GM23338 (cell line): ENCODE data around the gene RABIF. TPM values are rescaled to one million over a fixed set of nuclear protein-coding genes. Genes with fewer than 3 reads are reported as not detected.

ENCODE experiments used
- ATAC-seq: fragments of 200-7000 bp; cut with Tn5 transposase; 3 replicates; pipeline ENCODE4 v1.9.1; 2020
- DNase-seq: peaks from one replicate; pipeline ENCODE4 v3.0.0-alpha.2; 2015; ENCODE audit warnings: low spot score
- H2AFZ ChIP-seq: fragments of 200-600 bp; sonication (generic); 2 replicates; pipeline ENCODE4 v1.8.0; 2016; ENCODE audit warnings: antibody characterized with exemption, mild to moderate bottlenecking, moderate library complexity
- H3F3A ChIP-seq: fragments of 200-600 bp; sonication (generic); replicated peaks from 2 replicates; pipeline ENCODE4 v1.8.0; 2017; ENCODE audit warnings: antibody characterized with exemption, mixed run types, low read depth
- H3K27ac ChIP-seq: fragments of 200-600 bp; sonication (generic); 2 replicates; pipeline ENCODE4 v1.6.1; 2016; ENCODE audit warnings: low read depth
- H3K27me3 ChIP-seq: fragments of 200-600 bp; sonication (generic); 2 replicates; pipeline ENCODE4 v1.8.0; 2016; ENCODE audit warnings: mild to moderate bottlenecking, mixed run types, moderate library complexity; ENCODE audit not compliant: insufficient read depth
- H3K36me3 ChIP-seq: fragments of 200-600 bp; sonication (generic); 2 replicates; pipeline ENCODE4 v1.8.0; 2016; ENCODE audit warnings: mild to moderate bottlenecking; ENCODE audit not compliant: insufficient read depth
- H3K4me1 ChIP-seq: fragments of 200-600 bp; sonication (generic); 2 replicates; pipeline ENCODE4 v1.8.0; 2016; ENCODE audit warnings: mild to moderate bottlenecking, moderate library complexity; ENCODE audit not compliant: insufficient read depth
- H3K4me2 ChIP-seq: fragments of 200-600 bp; sonication (generic); 2 replicates; pipeline ENCODE4 v1.7.1; 2017; ENCODE audit warnings: mixed run types
- H3K4me3 ChIP-seq: fragments of 200-600 bp; sonication (generic); 2 replicates; pipeline ENCODE4 v1.6.1; 2016; ENCODE audit warnings: mixed run types
- H3K79me2 ChIP-seq: fragments of 200-600 bp; sonication (generic); replicated peaks from 2 replicates; pipeline ENCODE4 v1.8.0; 2017; ENCODE audit warnings: mild to moderate bottlenecking; ENCODE audit not compliant: insufficient read depth
- H3K9me2 ChIP-seq: fragments of 200-600 bp; sonication (generic); 2 replicates; pipeline ENCODE4 v1.8.0; 2017; ENCODE audit not compliant: insufficient read depth
- H4K20me1 ChIP-seq: fragments of 200-600 bp; sonication (generic); replicated peaks from 2 replicates; pipeline ENCODE4 v1.8.0; 2017; ENCODE audit warnings: mild to moderate bottlenecking; ENCODE audit not compliant: insufficient read depth
- H3K27ac Mint-ChIP-seq: 2 replicates; pipeline ENCODE4 v1.8.0; 2020; ENCODE audit warnings: inconsistent platforms, mild to moderate bottlenecking, moderate library complexity, mixed read lengths
- H3K27me3 Mint-ChIP-seq: 3 replicates; pipeline ENCODE4 v1.8.0; 2022; ENCODE audit warnings: low read depth, mild to moderate bottlenecking, moderate library complexity, mixed read lengths, inconsistent platforms; ENCODE audit not compliant: insufficient read depth, poor library complexity
- H3K36me3 Mint-ChIP-seq: 3 replicates; pipeline ENCODE4 v1.8.0; 2021; ENCODE audit warnings: low read depth, mild to moderate bottlenecking, inconsistent platforms, moderate library complexity, mixed read lengths
- H3K4me1 Mint-ChIP-seq: 3 replicates; pipeline ENCODE4 v1.8.0; 2020; ENCODE audit warnings: mild to moderate bottlenecking, inconsistent platforms, mixed read lengths
- H3K4me3 Mint-ChIP-seq: 3 replicates; pipeline ENCODE4 v1.8.0; 2021; ENCODE audit warnings: moderate library complexity, mild to moderate bottlenecking, inconsistent platforms, mixed read lengths
- H3K9me3 Mint-ChIP-seq: 3 replicates; pipeline ENCODE4 v1.8.0; 2020; ENCODE audit warnings: moderate library complexity, mild to moderate bottlenecking, inconsistent platforms, mixed read lengths
- CREB1 ChIP-seq: fragments of 250-450 bp; sonication (Bioruptor Pico); IDR thresholded peaks from 2 replicates; pipeline ENCODE4 v1.5.0; 2020; ENCODE audit warnings: low read depth, mild to moderate bottlenecking, moderate library complexity
- CTCF ChIP-seq, 2 experiments: fragments of 200-600 bp in 1 of 2; sonication (generic) in 1 of 2; conservative IDR thresholded peaks; 2 replicates each; pipeline versions ENCODE4 v1.5.1 to v1.6.1; 2016 to 2017; ENCODE audit warnings: antibody characterized with exemption in 2 of 2, low read depth in 2 of 2, mild to moderate bottlenecking in 2 of 2, moderate library complexity in 1 of 2
- ETS1 ChIP-seq: IDR thresholded peaks from 2 replicates; pipeline ENCODE4 v1.6.1; 2016; ENCODE audit warnings: antibody characterized with exemption
- EZH2 ChIP-seq: fragments of 200-600 bp; sonication (generic); IDR thresholded peaks from one replicate; pipeline ENCODE4 v1.8.0; 2017; ENCODE audit warnings: antibody characterized with exemption, mild to moderate bottlenecking, low read depth; ENCODE audit not compliant: unreplicated experiment
- EZH2phosphoT487 ChIP-seq: fragments of 200-600 bp; sonication (generic); IDR thresholded peaks from one replicate; pipeline ENCODE4 v1.8.1; 2018; ENCODE audit warnings: antibody characterized with exemption; ENCODE audit not compliant: unreplicated experiment
- JUNB ChIP-seq: IDR thresholded peaks from one replicate; pipeline ENCODE4 v1.6.1; 2016; ENCODE audit warnings: antibody characterized with exemption; ENCODE audit not compliant: unreplicated experiment
- NANOG ChIP-seq: IDR thresholded peaks from 2 replicates; pipeline ENCODE4 v1.6.1; 2016; ENCODE audit warnings: antibody characterized with exemption, borderline replicate concordance
- POLR2AphosphoS5 ChIP-seq: IDR thresholded peaks from 2 replicates; pipeline ENCODE4 v1.6.1; 2016; ENCODE audit warnings: antibody characterized with exemption, low read depth
- REST ChIP-seq: IDR thresholded peaks from one replicate; pipeline ENCODE4 v1.6.1; 2018; ENCODE audit warnings: antibody characterized with exemption; ENCODE audit not compliant: unreplicated experiment
- STAT1 ChIP-seq: IDR thresholded peaks from one replicate; pipeline ENCODE4 v1.6.1; 2016; ENCODE audit warnings: antibody characterized with exemption; ENCODE audit not compliant: unreplicated experiment
- ZNF114 ChIP-seq: fragments of 250-450 bp; sonication (Bioruptor Pico); IDR thresholded peaks from 2 replicates; pipeline ENCODE4 v1.5.0; 2020; ENCODE audit warnings: mild to moderate bottlenecking, moderate library complexity
- ZNF331 ChIP-seq: fragments of 250-450 bp; sonication (Bioruptor Pico); IDR thresholded peaks from 2 replicates; pipeline ENCODE4 v1.5.0; 2020; ENCODE audit warnings: low read depth, mild to moderate bottlenecking, moderate library complexity
- ZNF462 ChIP-seq: fragments of 250-450 bp; sonication (Bioruptor Pico); IDR thresholded peaks from 2 replicates; pipeline ENCODE4 v1.5.0; 2020; ENCODE audit warnings: mild to moderate bottlenecking, moderate library complexity
- polyA plus RNA-seq: library from polyadenylated mRNA; unstranded; fragments of >200 nt; fragmentation: Nextera tagmentation; extraction: Ambion mirVana; gene quantifications from 2 replicates; pipeline ENCODE4 v1.2.1, GENCODE V29; 2016
- total RNA-seq: library from RNA; depleted of rRNA; stranded (reverse); fragments of >200 nt; shearing (Covaris generic); gene quantifications from 2 replicates; pipeline ENCODE4 v1.2.3, GENCODE V29; 2014

The RABIF gene
- total and polyA plus RNA-seq, 2 experiments from 2014 or later: 4.9 to 7.6 TPM

GRCh38 chr1:202926581-202927491 lies 37.9 kb upstream of the RABIF start, which contains the start of gene KLHL12:
Gene KLHL12 (minus strand): TSS chr1:202927234. CDS start chr1:202925162, 2,072 bp downstream.
- ATAC-seq: peak; percentile 98
- H3K27me3 Mint-ChIP-seq: peaks cover 5% of the 10 kb centered on the region
- H3K27ac Mint-ChIP-seq: peak within 1 kb of the TSS; percentile 91
- H3K36me3 ChIP-seq: peaks cover 6% of the 10 kb centered on the region; the same call in 1 of the 2 replicates
- peaks cover 3% of the 10 kb centered on the region; the same call in 2 of the 3 replicates for H3K4me1 Mint-ChIP-seq
- peaks cover 17% of the 10 kb centered on the region for H3K79me2 ChIP-seq
- peak within 1 kb of the TSS; percentile 71 for H3K4me3 ChIP-seq
- H3K4me2 ChIP-seq: peak within 1 kb of the TSS; percentile 82
- peaks cover 7% of the 10 kb centered on the region; the same call in 1 of the 2 replicates for H3F3A ChIP-seq
- H3K9me2 ChIP-seq: no peaks in the 10 kb centered on the region
- peak within 1 kb of the TSS; percentile 98 for H3K27ac ChIP-seq
- H3K36me3 Mint-ChIP-seq: peaks cover 4% of the 10 kb centered on the region; the same call in 2 of the 3 replicates
- TF ChIP-seq ZNF331 (peak; percentile 30; the same call in 1 of the 2 replicates), EZH2 (no peak), CREB1 (peak; percentile 98), ZNF462 (CRISPR knock-in tag) (peak; percentile 78), REST (no peak), POLR2AphosphoS5 (peak; percentile 98), ETS1 (peak; percentile 78), NANOG (no peak), JUNB (no peak), STAT1 (no peak), ZNF114 (CRISPR knock-in tag) (no peak; the same call in 1 of the 2 replicates), CTCF (conservative IDR thresholded peaks at IDR 0.05; ENCODE audit: low read depth in 2 of 2) (peak; percentile 75 to 87), EZH2phosphoT487 (no peak)
- 0 out of 2 replicates have a peak, but pooled peaks cover 3% of the 10 kb centered on the region for H3K4me1 ChIP-seq
- H2AFZ ChIP-seq: peak within 1 kb of the TSS; percentile 64
- H3K27me3 ChIP-seq: no peaks in the 10 kb centered on the region
- DNase-seq: peak; percentile 99
- H4K20me1 ChIP-seq: 0 out of 2 replicates have a peak, but pooled peaks cover 3% of the 10 kb centered on the region
- peak within 1 kb of the TSS; percentile 88 for H3K4me3 Mint-ChIP-seq
- H3K9me3 Mint-ChIP-seq: no peaks in the 10 kb centered on the region
